Small intestine (tissue), 7 donors: ENCODE measurements around the gene DNAJC15. TPM values are rescaled to one million over a fixed set of nuclear protein-coding genes. Genes with fewer than 3 reads are reported as not detected.
"Not testable (repeated sequence)": the region's sequence is repeated elsewhere in the genome, so short reads cannot be mapped to it uniquely, and the experiment has no call there.

ENCODE experiments used
- DNase-seq, 2 donors: peaks; one replicate each; pipeline versions ENCODE4 v3.0.0 to v3.0.0-alpha.2; 2013
- FAIRE-seq: peaks from 2 replicates; lab custom pipeline; 2012; peaks lifted over from hg19 to GRCh38; lab: Jason Lieb, UNC
- H3K27ac ChIP-seq, 3 donors: one replicate each; pipeline ENCODE4 v1.5.1; 2013; ENCODE audit warnings: low read length in 2 of 3, mild to moderate bottlenecking in 2 of 3, control low read depth in 1 of 3, inconsistent platforms in 1 of 3, low read depth in 1 of 3, moderate library complexity in 1 of 3
- H3K27me3 ChIP-seq, 3 donors: one replicate each; pipeline ENCODE4 v1.6.1; 2013; ENCODE audit warnings: low read length in 3 of 3, inconsistent platforms in 1 of 3; ENCODE audit not compliant: control insufficient read depth in 3 of 3, insufficient read depth in 3 of 3
- H3K36me3 ChIP-seq, 3 donors: one replicate each; pipeline ENCODE4 v1.6.1; 2013; ENCODE audit warnings: low read length in 3 of 3, inconsistent platforms in 1 of 3, low read depth in 1 of 3, mild to moderate bottlenecking in 1 of 3, moderate library complexity in 1 of 3; ENCODE audit not compliant: control insufficient read depth in 3 of 3, insufficient read depth in 2 of 3
- H3K4me1 ChIP-seq, 3 donors: one replicate each; pipeline ENCODE4 v1.6.1; 2013; ENCODE audit warnings: low read length in 2 of 3, inconsistent platforms in 1 of 3, low read depth in 1 of 3, mild to moderate bottlenecking in 1 of 3, moderate library complexity in 1 of 3; ENCODE audit not compliant: control insufficient read depth in 3 of 3, insufficient read depth in 2 of 3
- H3K4me3 ChIP-seq, 3 donors: one replicate each; pipeline ENCODE4 v1.5.1; 2013; ENCODE audit warnings: low read length in 3 of 3, control low read depth in 1 of 3, inconsistent platforms in 1 of 3, low read depth in 1 of 3, mild to moderate bottlenecking in 1 of 3, moderate library complexity in 1 of 3
- H3K9me3 ChIP-seq, 2 donors: one replicate each; pipeline ENCODE4 v1.6.1; 2013; ENCODE audit warnings: low read depth in 1 of 2, low read length in 1 of 2; ENCODE audit not compliant: control insufficient read depth in 2 of 2, insufficient read depth in 1 of 2
- WGBS, 3 donors: extraction: QIAGEN DNeasy Blood & Tissue Kit; methylation state at CpG; one replicate each; pipeline ENCODE4 v1.1.7; 2013; 5-methylcytosine and 5-hydroxymethylcytosine counted together
- polyA plus RNA-seq, 4 donors: library from polyadenylated mRNA; stranded (reverse) in 3 of 4; unstranded in 1 of 4; fragments of 200-250 nt in 3 of 4; fragments of 120-200 nt in 1 of 4; gene quantifications; one replicate each; pipeline versions ENCODE4 v1.2.1 to v1.2.3, GENCODE V29; 2013
- donor health status: healthy with polysubstance abuse.
- donor health status: control.
- donor health status: control.
- donor health status: Bipolar disorder and iron deficiency.
- donor health status: healthy.

Gene DNAJC15
- polyA plus RNA-seq, 4 donors, result 23.3 to 37.2 (median 29.9) TPM

GRCh38 chr13:43041369-43041921, 18.1 kb downstream of the DNAJC15 start:
- 81 to 85% (median 82%) methylated on average over 1 of the region's 1 CpG for WGBS, 3 donors
- Histone ChIP-seq H3K36me3 (peaks cover 0 to 13% (median 2%) of the 10 kb centered on the region in 3 donors), H3K27me3 (no peaks in the 10 kb centered on the region), H3K4me3 (no peak overlapping the region), H3K4me1 (peaks cover 4 to 26% (median 14%) of the 10 kb centered on the region in 3 donors), H3K9me3 (no peaks in the 10 kb centered on the region), H3K27ac (peak overlapping the region in 1 of 3 donors; percentile 88)
- no peak for FAIRE-seq
- DNase-seq, result peak; percentile 26 to 34

- FAIRE-seq (no peak), DNase-seq (no peak)
- H3K36me3 ChIP-seq, result peaks cover 0 to 13% (median 2%) of the 10 kb centered on the region in 3 donors
- H3K9me3 ChIP-seq, result peaks cover 0 to 3% of the 10 kb centered on the region in 2 donors
- H3K4me3 ChIP-seq, result no peak overlapping the region
- peak overlapping the region in 1 of 3 donors; percentile 88 for H3K27ac ChIP-seq
- peaks cover 4 to 26% (median 14%) of the 10 kb centered on the region in 3 donors for H3K4me1 ChIP-seq
- H3K27me3 ChIP-seq, result no peaks in the 10 kb centered on the region
These were observed 19.1 kb downstream of the DNAJC15 start for GRCh38 chr13:43042410-43042921.

DNA sequence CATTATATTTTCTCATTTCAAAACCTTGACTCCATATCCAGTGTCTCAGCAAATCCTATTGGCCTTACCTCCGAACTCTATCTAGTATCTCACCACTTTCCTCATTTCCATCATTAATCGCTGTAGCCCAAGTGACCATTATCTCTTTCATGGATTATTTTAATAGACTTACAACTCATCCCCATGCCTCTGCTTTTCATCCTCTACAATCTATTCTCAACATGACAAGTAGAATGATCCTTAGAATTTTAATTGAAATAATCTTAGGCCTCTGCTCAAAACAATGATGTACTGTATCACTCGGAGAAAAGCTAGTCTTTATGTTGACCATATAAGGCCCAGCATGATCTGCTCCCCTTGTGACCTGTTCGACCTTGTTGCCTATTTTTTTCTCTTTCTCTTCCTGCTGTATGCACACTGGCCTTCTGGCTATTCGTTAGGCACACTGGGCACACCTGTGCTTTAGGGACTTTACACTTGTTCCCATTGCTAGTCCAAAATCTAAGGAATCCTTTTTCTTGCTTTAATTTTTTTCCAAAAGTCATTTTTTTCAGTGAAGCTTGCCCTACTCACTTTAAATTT, 21.4 kb downstream of the DNAJC15 start:
- Histone ChIP-seq H3K9me3 (peaks cover 0 to 3% of the 10 kb centered on the region in 2 donors), H3K4me1 (peaks cover 4 to 24% (median 12%) of the 10 kb centered on the region in 3 donors), H3K27ac (peak overlapping the region; percentile 83 to 89 (median 88)), H3K4me3 (no peak overlapping the region), H3K36me3 (peaks cover 0 to 13% (median 0%) of the 10 kb centered on the region in 3 donors), H3K27me3 (no peaks in the 10 kb centered on the region)
- WGBS, 3 donors, result 65 to 79% (median 71%) methylated on average over 5 of the region's 5 CpGs
- DNase-seq (peak in 1 of 2 donors; percentile 62), FAIRE-seq (no peak)

GRCh38 chr13:43045302-43045773, 22.0 kb downstream of the DNAJC15 start:
- not testable (repeated sequence) for FAIRE-seq, H3K9me3 ChIP-seq, H3K4me3 ChIP-seq, H3K27me3 ChIP-seq
- Histone ChIP-seq H3K27ac (peak overlapping the region; percentile 83 to 89 (median 88)), H3K4me1 (peaks cover 4 to 22% (median 9%) of the 10 kb centered on the region in 3 donors), H3K36me3 (peaks cover 0 to 13% (median 0%) of the 10 kb centered on the region in 3 donors)
- peak; percentile 45 to 74 for DNase-seq
- 13 to 52% (median 22%) methylated on average over 10 of the region's 10 CpGs for WGBS, 3 donors

DNA sequence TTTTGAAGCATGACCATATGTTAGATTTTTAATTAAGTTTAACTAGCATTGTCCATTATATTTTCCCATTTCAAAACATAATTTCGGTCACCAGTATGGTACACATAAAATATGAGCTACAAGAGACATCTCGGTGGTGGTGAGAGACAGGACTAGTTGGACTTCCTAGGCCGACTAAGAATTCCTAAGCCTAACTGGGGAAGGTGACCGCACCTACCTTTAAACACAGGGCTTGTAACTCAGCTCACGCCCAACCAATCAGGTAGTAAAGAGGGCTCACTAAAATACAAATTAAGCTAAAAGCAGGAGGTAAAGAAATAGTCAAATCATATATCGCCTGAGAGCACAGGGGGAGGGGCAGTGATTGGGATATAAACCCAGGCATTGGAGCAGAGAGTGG, 22.9 kb downstream of the DNAJC15 start:
- whole genome bisulfite sequencing, 3 donors, result 93 to 98% (median 97%) methylated on average over 6 of the region's 6 CpGs
- Histone ChIP-seq H3K9me3 (peaks cover 0 to 3% of the 10 kb centered on the region in 2 donors), H3K27me3 (no peaks in the 10 kb centered on the region), H3K4me3 (no peak overlapping the region), H3K4me1 (peaks cover 4 to 22% (median 5%) of the 10 kb centered on the region in 3 donors), H3K36me3 (peaks cover 0 to 13% (median 0%) of the 10 kb centered on the region in 3 donors), H3K27ac (no peak overlapping the region)
- no peak for FAIRE-seq
- DNase-seq, result no peak

DNA sequence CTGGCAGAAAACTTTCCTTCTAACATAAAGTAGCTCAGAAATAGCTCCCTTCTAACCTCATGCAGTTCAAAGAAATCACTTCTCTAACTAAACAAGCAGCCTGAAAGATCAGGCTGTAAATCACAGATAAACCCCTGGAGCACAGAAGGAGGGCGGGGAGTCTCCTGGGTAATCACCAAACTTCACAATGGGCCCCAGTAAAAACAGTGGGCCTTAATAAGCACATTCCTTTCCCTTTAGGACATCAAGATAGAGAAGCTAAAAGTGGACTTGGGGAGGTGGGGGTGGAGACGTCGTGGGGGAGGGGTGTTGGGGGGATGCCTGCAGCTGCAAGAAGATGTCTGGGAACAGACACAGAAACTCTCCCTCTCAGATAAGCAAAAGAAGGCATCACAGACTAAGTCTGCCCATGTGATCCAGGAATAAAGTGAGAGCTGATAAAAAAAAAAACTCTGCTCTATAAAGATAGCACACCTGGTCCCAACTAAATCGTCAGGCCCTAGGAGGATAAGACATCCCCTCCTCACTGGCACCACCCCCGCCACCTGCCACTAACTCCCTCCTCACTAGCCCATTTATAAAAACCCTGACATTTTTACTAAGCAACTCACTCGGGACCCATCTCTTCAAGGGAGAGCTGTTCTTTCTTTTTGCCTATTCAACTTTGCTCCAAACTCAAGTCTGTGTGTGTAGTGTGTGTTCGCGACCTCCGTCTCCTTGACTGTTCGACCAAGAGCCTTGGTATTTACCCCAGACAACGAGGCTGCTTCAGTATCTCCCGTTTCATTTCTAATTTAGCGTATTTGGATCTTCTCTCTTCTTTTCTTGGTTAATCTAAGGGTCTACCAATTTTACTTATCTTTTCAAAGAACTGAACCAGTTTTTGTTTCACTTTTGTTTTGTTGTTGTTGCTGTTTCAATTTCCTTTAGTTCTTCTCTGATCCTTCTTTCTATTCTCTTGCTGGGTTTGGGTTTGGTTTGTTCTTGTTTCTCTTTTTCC, 31.7 kb downstream of the DNAJC15 start:
- H3K27me3 ChIP-seq, result no peaks in the 10 kb centered on the region
- peaks cover 0 to 7% (median 0%) of the 10 kb centered on the region in 3 donors for H3K36me3 ChIP-seq
- DNase-seq (peak; percentile 57 to 72), FAIRE-seq (no peak)
- WGBS, 3 donors, result 3 to 6% (median 5%) methylated on average over 13 of the region's 13 CpGs
- H3K4me3 ChIP-seq, result peak overlapping the region in 2 of 3 donors; percentile 48 to 54
- peak overlapping the region; percentile 79 to 88 (median 86) for H3K27ac ChIP-seq
- H3K4me1 ChIP-seq, result peaks cover 11 to 20% (median 13%) of the 10 kb centered on the region in 3 donors
- H3K9me3 ChIP-seq, result no peaks in the 10 kb centered on the region

DNA sequence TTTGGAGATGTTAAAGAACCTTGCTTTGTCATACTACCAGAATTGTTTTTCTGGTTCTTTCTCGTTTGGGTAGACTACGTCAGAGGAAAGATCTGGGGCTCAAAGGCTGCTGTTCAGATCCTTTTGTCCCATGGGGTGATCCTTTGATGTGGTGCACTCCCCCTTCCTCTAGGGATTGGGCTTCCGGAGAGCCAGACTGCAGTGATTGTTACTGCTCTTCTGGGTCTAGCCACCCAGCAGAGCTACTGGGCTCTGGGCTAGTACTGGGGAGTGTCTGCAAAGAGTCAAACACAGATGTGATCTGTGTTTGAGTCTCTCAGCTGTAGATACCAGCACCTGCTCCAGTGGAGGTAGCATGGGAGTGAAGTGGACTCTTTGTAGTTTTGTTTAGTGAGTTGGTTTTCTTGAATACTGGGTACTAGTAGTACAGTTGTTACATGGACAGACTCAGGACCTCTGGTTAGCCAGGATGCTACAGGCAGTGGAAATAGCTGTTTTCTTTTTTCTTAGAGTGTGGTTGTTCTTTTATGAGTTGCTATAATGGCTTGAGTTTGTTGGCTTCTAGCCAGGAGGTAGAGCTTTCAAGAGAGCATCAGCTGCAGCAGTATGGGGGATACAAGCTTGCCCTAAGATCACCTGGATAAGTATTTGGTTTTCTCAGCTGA, 34.4 kb downstream of the DNAJC15 start:
- 20 to 54% (median 43%) methylated on average over 3 of the region's 3 CpGs for WGBS, 3 donors
- FAIRE-seq (no peak), DNase-seq (peak; percentile 37 to 39)
- Histone ChIP-seq H3K27me3 (no peaks in the 10 kb centered on the region), H3K27ac (peak overlapping the region; percentile 33 to 64 (median 45)), H3K9me3 (no peaks in the 10 kb centered on the region), H3K36me3 (peaks cover 0 to 7% (median 0%) of the 10 kb centered on the region in 3 donors), H3K4me1 (peaks cover 13 to 20% (median 14%) of the 10 kb centered on the region in 3 donors), H3K4me3 (no peak overlapping the region)
